ENCODE results near the gene IRGC.

The IRGC gene

GRCh38 chr19:43691755-43692154, 24.1 kb upstream of the IRGC start:
- DNase-seq (ENCODE audit: low read depth in 2 of 2): no peak

- DNase-seq (ENCODE audit: low read depth in 2 of 2): no peak
Measured at GRCh38 chr19:43692385-43692784, 23.5 kb upstream of the IRGC start.

- DNase-seq (ENCODE audit: low read depth in 2 of 2): no peak
Measured at GRCh38 chr19:43692877-43693276, 23.0 kb upstream of the IRGC start.

GRCh38 chr19:43694553-43694952, 21.3 kb upstream of the IRGC start:
- no peak for DNase-seq (ENCODE audit: low read depth in 2 of 2)

GRCh38 chr19:43695985-43696704, 19.7 kb upstream of the IRGC start:
- DNase-seq (ENCODE audit: low read depth in 2 of 2): no peak

DNA sequence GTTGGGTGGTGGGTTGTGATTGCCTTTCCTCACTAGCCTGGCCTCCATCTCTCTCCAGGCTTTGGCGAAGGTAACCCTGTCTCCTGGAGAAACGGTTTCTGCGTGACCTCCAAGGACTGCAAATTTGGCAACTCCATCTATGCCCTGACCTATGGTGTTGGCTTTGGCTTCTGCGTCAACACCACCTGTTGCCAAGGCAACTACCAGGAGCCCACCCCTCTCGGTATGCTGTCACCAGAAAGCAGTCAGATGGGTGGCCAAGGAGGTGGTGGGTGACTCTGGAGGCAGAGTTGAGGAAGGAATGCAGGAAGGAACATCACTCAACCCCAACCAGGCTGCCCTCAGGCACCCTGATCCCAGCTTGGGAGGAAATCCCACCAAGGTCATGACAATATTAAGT, 18.6 kb upstream of the IRGC start:
- DNase-seq (ENCODE audit: low read depth in 2 of 2): no peak

DNA sequence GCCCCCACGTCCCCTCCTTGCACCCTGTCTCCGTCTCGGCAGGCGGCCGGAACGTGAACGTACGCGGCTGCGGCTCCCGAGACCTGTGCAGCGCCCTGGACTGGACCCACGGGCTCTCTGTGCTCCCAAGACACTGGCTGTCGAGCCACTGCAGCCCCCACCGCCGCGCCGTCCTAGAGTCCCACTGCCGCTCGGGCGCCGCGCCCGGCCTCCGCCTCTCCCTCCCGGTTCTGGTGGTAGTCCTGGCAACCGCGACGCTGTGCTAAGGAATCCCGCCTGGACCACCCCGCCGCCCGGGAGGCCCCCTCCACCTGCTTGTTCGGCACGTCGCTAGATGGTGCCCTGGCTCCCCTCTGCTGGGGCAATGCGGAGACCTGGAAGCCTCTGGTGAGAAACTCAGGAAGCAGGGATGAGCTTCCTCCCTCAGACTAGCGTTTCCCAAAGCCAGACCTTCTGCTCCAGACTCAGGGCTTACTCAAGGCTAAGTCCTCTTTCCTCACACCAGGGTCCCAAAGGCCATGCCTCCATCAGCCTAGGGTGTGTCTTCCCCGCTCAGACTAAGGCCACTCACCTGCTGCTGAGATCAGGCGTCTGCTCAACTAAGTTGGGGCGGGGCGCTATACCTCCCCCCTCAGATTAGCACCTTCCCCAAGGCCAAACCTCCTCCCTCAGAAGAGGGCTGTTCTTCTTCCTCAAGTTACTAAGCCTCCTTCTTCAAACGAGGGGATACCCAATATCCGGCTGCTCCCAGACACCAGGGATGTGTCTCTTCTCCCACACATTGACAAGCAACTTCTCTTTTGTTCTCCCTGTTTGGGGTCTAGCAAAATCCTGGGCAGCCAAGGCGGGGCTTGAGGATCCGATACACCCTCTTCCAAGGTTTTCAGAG, 16.1 kb upstream of the IRGC start:
- no peak for DNase-seq (ENCODE audit: low read depth in 2 of 2)

GRCh38 chr19:43700395-43701000, 15.4 kb upstream of the IRGC start:
- DNase-seq (ENCODE audit: low read depth in 2 of 2): no peak

- no peak for DNase-seq (ENCODE audit: low read depth in 2 of 2)
Measured at GRCh38 chr19:43704002-43704705, 11.7 kb upstream of the IRGC start.

GRCh38 chr19:43705729-43706128, 10.1 kb upstream of the IRGC start:
- DNase-seq (ENCODE audit: low read depth in 2 of 2): no peak

GRCh38 chr19:43707158-43707712, 8.6 kb upstream of the IRGC start:
- no peak for DNase-seq (ENCODE audit: low read depth in 2 of 2)

GRCh38 chr19:43708716-43709115, 7.2 kb upstream of the IRGC start:
- DNase-seq (ENCODE audit: low read depth in 2 of 2): no peak

DNA sequence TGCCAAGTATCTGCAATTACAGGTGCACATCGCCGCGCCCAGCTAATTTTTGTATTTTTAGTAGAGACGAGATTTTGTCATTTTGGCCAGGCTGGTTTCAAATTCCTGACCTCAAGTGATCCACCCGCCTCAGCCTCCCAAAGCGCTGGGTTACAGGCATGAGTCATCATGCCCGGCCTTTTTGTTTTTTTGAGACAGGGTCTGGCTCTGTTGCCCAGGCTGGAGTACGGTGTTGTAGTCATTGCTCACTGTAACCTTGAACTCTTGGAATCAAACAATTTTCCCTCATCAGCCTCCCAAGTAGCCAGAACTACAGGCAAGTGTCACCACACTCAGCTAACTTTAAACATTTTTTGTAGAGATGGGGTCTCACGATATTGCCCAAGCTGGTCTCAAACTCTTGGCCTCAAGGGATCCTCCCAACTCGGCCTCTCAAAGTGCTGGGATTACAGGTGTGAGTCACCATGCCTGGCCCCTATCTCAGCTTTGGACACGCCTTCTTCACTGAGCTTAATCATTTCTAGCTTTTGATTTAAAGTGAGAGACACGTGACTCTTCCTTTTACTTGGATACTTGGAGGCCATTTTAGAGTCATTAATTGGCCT, 4.0 kb upstream of the IRGC start:
- DNase-seq (ENCODE audit: low read depth in 2 of 2): no peak

GRCh38 chr19:43713208-43713607, 2.7 kb upstream of the IRGC start:
- no peak for DNase-seq (ENCODE audit: low read depth in 2 of 2)

DNA sequence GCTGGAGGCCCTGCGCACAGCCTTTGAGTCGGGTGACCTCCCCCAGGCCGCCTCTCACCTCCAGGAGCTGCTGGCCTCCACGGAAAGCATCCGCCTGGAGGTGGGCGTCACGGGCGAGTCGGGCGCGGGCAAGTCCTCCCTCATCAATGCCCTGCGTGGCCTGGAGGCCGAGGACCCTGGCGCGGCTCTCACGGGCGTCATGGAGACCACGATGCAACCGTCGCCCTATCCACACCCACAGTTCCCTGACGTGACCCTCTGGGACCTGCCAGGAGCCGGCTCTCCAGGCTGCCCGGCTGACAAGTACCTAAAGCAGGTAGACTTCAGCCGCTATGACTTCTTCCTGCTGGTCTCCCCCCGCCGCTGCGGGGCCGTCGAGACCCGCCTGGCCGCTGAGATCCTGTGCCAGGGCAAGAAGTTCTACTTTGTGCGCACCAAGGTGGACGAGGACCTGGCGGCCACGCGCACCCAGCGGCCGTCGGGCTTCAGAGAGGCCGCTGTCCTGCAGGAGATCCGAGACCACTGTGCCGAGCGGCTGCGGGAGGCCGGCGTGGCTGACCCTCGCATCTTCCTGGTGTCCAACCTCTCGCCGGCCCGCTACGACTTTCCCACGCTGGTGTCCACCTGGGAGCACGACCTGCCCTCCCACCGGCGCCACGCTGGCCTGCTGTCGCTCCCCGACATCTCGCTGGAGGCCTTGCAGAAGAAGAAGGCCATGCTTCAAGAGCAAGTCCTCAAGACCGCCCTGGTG, 2.9 kb downstream of the IRGC start:
- no peak for DNase-seq (ENCODE audit: low read depth in 2 of 2)

- no peak for DNase-seq (ENCODE audit: low read depth in 2 of 2)
Measured at GRCh38 chr19:43719378-43719868, 3.5 kb downstream of the IRGC start.

DNA sequence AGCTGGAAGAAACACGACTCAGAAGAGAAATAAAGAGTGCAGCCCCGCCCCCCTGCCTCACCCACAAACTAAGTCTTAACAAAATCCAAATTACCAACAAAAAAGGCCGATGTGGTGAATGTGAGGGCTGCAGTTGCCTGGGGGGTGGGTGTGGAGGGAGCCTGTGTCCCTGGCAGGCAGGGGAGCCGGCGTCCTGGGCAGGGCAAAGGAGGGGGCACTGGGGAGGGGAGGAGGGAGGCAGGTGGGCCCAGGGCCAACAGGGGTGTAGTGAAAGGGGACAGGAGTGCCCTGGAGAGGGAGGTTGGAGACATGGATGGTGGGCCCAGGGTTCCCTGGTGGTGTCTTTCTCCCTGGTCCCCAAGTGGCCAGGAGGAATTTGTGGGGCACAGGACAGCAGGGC, 4.0 kb downstream of the IRGC start:
- no peak for DNase-seq (ENCODE audit: low read depth in 2 of 2)

- no peak for DNase-seq (ENCODE audit: low read depth in 2 of 2)
Measured at GRCh38 chr19:43720936-43721335, 5.1 kb downstream of the IRGC start.

- DNase-seq (ENCODE audit: low read depth in 2 of 2): no peak
Measured at GRCh38 chr19:43721469-43722048, 5.7 kb downstream of the IRGC start.

GRCh38 chr19:43723588-43723987, 7.7 kb downstream of the IRGC start:
- DNase-seq (ENCODE audit: low read depth in 2 of 2): no peak

Data from stimulated activated CD4-positive, alpha-beta T cell treated with anti-CD3 and anti-CD28 coated beads, Interleukin-12 subunit alpha, Interleukin-12 subunit beta, amount 100 ng/mL, for 24 hours (primary cell).